ENCODE measurements around the gene ANK2. TPM values are rescaled to one million over a fixed set of nuclear protein-coding genes. Genes with fewer than 3 reads are reported as not detected.

The ANK2 gene
- total RNA-seq, 1 donor = under 0.01 TPM

DNA sequence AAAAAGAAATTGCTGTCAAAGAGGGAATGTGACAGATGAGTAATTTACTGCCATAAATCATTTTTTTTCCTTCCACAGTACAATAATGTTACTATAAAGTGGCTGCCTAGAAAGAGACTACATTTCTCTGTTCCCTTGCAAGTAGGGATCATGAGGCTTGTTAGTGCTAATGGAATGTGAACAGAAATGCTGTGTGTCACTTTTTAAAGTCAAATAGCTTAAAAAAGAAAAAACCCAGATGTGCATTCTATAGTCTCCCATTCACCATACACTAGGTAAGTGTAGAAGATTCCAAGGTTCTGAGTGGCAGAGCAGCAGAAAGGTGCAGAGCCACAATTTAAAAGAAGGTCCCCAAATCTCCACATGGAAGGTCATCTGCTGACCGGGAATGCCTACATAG is 383.7 kb downstream of the ANK2 start:
- no peak for DNase-seq (ENCODE audit: low read depth in 2 of 3, low spot score in 2 of 3)

Small RNA genes within 50 kb of the gene (small RNA-seq; reads per million reads assigned to genes)
- gene MIR8082 (not detected), gene RN7SL184P (not detected), gene RNU1-138P (0.27 reads per million)
